Measurements from ENCODE around the gene INTU.
"Not testable (repeated sequence)": the region's sequence is repeated elsewhere in the genome, so short reads cannot be mapped to it uniquely, and the experiment has no call there.

INTU gene

DNA sequence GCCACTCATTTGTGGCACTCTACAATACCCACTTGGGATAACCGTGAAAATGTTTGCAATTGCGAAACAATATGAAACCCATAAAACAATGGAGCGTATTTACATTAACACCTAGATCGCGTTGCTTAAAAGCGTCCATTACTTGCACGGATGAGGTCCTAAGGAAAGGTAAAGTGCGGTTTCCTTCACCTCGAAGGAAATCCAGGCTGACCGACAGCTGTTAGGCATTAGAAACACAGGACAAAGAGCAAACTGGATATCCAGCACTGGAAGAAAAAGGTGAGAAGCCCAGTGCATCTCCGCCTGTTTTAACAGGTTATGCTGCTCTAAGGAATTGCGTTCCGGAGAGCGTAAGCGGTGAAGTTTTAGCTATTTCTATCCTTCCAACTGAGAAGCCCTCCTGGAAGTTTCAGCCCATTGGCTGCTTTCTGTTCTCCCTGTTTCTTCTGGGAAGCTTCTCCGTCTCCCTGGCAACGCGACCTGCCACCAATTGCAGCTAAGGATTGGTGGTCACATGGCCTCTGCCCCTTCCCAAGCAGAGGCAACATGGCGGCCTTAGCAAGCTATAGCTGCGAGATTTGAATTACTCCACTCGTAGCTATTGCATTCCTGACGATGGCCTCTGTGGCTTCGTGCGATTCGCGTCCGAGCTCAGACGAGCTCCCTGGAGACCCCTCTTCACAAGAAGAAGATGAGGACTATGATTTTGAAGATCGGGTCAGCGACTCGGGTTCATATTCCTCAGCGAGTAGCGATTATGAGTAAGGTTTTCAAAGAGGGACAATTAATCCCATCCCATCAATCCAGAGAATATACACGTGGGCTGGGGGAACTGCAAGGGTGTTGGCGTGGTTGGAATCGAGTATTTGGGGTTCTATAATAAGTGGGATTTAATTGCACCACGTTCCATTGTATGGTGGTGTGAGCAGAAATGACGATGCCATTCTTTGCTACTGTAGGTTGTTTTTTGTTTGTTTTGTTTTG is at the start of gene INTU:
Gene INTU, plus strand, starts transcription at position 538 of the 984 bp plus-strand sequence. Its CDS starts 78 bp downstream, at position 616.
- peak; percentile 95 for DNase-seq (ENCODE audit: low read depth)

DNA sequence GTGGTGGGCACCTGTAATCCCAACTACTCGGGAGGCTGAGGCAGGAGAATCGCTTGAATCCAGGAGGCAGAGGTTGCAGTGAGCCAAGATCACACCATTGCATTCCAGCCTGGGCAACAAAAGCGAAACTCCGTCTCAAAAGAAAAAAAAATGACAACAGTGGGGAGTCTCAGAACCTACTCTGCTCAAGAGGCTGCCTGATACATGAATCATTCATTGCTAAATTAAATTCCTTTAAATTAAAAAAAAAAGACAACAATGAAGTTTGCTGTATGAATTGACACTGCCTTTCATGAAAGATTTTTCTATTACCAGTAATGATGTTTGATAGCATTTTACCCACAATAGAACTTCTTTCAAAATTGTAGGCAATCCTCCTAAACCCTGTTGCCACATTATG is 46.3 kb upstream of the INTU start:
- peak; percentile 3 for DNase-seq (ENCODE audit: low read depth)

DNA sequence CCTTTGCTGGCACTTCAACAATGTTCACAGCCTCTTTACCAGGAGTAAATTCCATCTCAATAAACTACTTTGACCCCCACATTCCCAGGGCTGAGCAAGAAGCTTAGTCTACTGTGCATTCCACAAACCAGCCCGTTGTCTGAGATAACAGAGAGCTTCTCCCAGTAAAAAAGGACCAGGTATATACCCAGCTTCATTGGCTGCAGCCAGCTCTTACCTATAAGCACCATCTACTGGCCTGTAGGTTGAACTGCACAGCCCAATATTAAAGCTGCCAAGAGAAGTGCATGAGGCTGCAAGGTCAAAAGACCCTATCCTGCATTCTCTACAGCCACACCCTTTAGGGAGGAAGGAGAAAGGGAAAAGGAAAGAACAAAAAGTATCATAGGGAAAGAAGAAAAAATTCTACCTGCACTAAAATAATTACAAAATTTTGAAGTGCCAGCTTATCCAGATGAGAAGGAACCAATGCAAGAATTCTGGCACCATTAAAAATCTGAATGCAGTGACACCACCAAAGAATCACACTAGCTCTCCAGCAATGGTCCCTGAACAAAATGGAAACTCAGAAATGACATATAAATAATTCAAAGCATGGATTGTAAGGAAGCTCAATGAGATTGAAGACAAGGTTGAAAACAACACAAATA is 45.7 kb upstream of the INTU start:
- DNase-seq (ENCODE audit: low read depth) = peak; percentile 49

DNA sequence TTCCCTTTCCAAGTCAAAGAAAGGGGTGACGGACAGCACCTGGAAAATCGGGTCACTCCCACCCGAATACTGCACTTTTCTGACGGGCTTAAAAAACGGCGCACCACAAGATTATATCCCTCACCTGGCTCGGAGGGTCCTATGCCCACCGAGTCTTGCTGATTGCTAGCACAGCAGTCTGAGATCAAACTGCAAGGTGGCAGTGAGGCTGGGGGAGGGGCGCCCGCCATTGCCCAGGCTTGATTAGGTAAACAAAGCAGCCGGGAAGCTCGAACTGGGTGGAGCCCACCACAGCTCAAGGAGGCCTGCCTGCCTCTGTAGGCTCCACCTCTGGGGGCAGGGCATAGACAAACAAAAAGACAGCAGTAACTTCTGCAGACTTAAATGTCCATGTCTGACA is 43.6 kb upstream of the INTU start:
- not testable (repeated sequence) for DNase-seq (ENCODE audit: low read depth)

DNA sequence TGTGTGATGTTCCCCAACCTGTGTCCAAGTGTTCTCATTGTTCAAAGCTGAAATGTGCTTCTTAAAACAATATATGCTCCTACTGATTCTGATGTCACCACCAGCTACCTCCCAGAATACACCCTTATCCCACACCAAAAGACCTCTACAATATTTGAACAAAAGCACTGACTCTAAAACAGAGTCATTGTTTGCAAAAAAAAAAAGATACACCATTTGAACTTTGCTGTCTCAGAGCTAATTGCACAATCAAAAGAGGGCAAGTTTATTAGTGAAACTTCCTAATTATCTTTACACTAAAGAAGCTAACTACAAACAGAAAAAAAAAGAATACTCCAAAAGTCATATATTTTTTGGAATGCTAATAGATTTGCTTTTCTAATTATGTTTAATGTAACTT is 34.1 kb upstream of the INTU start:
- DNase-seq (ENCODE audit: low read depth) = no peak

DNA sequence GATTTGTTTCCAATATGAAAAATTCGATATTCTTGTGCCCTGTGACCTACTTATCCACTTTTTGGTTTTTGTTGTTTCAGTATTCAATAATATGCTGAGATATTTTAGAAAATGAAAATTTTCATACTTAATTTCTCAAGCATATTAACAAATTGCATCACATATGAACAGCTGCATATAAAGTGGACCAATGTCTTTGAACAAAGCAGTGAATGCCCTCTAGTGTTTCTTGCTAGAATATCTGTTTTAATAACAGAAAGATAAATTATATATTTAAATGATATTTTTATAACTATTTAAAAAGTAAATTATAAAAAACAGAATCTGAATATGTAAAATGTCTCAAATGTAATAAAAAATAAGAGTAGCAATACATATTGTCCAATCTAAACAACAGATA is 31.7 kb upstream of the INTU start:
- DNase-seq (ENCODE audit: low read depth) = peak; percentile 47

DNA sequence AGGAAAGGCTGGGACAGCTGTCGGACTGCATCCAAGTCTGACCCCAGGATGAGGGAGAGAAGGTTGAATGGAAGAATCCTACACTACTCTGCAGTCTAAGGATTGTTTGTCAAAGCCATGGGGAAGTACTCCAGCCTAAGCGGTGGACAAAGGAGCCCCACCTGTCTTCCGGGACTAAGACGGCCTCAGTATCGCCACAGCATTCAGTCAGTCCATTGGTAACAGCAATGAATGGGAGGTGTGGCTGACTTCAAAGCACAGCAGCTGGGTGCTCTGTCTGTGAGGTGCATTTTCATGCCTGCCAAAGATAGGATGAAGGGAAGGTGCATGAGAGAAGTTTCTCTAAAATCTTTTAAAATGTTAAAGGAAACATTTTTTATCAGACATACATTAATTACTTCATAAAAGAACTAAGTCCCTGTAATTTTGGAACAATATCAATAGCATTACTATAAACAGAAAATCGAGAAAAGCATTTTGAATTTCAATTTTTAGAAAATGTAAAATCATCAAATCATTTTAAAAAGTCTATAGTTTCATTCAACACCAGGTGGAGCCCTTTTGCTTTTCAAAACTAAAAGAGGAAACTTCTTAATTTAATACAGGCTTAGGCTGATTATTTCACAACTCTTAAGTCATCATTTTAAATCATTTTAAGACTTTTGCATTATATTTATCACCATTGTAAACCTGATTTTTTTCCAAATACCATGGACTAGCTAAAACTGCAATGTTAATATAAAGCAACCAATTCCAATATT is 27.6 kb upstream of the INTU start:
- peak; percentile 63 for DNase-seq (ENCODE audit: low read depth)

DNA sequence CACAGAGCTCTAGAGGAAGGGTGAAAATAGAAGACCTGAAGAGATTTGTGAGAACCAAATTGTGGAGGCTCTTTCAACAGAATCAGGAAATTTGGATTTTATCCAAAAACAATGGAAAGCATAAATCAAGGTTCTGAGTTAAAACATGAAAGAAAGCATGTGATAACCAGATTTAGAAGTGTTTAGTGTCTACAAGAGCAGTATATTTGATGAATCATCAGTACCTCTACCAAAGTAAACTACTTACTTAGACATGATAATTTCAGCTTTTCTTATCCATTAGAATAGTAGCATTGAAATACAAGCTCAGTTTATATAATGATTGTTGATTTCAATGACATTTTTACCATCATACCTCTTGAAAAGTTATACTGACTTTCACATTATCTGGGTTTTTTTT is 25.9 kb upstream of the INTU start:
- DNase-seq (ENCODE audit: low read depth) = no peak

DNA sequence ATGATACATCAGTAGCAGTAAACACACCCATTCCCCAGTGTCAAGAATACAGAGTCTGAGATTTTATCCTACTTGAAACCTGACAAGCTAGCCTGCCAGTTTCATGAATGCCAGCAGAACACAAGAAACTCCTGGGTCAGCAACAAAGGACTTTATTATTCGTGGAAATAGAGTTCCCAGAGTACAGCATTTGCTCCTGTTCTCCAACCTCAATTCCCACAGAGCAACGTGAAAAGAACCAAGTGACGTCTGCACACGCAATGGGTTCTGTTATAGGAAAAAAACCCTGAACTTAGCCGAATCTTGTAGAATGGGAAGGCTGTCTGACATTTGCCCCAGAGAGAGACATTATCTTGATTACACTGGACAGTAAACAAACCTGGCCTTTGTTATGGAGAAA is 23.3 kb upstream of the INTU start:
- DNase-seq (ENCODE audit: low read depth) = no peak

DNA sequence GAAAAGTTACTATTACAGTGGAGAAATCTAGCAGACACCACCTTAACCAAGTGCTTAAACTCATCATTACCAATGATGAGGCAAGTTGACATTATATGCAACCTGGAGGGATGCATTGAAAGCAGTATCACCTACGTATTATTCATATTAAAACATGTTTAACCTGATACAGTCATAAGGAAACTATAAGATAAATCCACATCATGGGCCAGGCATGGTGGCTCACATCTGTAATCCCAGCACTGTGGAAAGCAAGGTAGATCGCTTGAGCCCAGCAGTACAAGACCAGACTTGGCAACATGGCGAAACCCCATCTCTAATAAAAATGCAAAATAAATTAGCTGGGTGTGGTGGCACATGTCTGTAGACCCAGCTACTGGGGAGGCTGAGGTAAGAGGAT is 22.3 kb upstream of the INTU start:
- no peak for DNase-seq (ENCODE audit: low read depth)

DNA sequence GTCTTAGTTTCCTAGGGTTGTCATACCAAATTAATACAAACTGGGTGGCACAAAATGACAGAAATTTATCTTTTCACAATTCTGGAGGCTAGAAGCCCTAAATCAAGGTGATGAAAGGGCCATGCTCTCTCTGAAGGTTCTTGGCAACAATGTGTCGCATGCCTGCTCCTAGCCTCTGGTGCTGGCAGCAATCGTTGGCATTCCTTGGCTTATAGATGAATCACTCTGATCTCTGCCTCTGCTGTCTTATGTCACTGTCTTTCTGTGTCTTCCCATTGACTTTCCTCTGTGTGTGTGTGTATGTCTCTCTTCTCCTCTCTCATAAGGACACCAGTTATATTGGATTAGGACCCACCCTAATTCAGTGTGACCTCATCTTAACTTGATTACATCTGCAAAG is 15.9 kb upstream of the INTU start:
- DNase-seq (ENCODE audit: low read depth) = no peak

DNA sequence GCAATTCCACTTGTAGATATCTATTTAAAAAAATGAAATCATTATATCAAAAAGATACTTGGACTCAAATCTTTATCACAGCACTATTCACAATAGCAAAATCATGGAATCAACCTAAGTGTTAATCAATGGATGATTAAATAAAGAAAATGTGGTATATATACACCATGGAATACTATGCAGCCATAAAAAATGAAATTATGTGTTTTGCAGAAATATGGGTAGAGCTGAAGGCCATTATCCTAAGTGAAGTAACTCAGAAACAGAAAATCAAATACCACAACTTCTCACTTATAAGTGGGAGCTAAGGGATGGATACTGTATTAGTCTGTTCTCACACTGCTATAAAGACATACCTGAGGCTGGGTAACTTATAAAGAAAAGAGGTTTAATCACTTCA is 14.3 kb upstream of the INTU start:
- no peak for DNase-seq (ENCODE audit: low read depth)

DNA sequence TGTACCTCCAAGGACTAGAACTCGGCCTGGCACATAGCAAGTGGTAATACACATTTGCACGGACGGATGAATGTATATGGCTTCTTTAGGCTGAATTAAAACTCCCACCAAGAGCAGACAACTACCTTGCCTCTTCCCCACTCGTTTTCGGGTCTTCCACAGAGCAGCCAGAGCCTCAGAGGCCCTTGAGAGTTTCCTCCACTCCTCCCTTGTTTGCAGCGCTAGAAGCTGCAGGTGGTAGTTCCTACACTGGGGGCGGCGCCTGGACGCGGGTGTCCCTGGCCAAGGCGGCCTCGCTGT is 10.2 kb upstream of the INTU start:
- no peak for DNase-seq (ENCODE audit: low read depth)

DNA sequence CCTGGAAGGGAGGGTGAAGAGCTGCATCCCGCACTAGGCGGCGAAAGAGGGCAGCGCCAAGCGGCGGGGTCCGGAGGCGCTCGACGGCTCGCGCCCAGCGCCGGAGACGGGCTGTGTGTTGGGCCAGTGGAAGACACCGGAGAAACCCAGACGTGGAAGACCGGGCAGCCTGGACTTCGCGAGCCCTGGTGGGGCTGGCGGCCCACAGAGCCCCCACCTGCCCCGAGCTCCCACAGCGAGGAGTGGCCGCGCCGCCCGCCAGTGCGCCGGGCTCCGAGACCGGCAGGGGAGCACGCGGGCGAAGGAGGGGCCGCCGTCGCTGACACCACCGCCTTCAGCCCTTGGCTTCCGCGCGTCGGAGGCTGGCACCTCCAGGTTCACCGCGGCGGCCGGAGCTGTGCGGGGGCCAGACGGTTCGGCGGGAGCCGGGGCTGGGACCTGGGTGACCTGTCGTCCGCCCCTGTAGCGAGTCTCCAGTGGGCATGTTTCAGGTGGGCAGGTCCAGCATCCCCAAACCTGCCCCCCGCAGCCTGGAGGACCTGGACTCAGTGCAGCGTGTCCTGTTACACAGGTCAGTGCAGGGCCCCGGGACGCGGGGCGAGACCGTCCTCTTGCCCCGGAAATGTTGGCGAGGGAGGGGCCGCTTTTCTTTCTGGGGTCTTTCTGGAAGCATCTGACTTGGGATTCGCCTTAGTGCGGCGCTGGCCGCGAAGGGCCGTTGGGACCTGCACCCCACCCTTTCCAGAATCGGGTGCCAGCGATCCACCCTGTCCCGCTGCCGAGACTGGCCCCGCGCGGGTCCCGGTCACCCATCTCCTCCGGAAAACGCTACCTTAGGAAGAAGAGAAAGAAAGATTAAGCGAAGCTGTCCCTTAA is 9.6 kb upstream of the INTU start:
- DNase-seq (ENCODE audit: low read depth) = peak; percentile 61

DNA sequence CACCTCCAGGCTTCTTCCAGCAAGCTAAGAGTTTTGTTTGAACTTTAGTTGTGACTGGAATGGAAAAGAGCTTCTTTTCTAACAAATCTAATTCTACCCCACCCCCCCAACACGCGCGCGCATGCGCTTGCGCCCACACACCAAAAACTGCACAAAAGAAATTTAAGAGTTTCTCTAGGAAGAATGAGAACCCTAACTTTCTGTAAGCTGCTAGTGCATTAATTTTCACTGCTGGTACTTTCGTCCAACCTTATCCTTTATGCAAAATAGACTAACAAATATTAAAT is 9.0 kb upstream of the INTU start:
- DNase-seq (ENCODE audit: low read depth) = peak; percentile 24

DNA sequence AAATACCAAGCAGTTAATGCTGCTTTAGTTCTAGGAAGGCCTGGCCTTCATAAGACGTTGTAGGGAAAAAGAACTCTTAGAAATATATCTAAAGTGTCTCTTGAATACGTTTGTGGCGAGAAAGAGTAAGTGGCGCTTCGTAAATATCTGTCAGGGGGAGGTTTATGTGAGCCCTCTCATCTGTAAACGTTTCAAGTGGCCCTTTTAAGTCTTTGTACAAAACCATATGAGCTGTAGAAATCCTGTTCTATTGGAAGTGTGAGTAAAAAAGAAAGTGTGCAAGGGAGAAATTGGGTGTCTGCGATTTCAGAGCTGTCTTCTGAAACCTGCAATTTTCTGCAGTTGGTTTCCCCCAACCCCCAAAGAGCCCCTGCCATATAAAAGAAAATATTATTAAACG is 8.6 kb upstream of the INTU start:
- DNase-seq (ENCODE audit: low read depth) = no peak

DNA sequence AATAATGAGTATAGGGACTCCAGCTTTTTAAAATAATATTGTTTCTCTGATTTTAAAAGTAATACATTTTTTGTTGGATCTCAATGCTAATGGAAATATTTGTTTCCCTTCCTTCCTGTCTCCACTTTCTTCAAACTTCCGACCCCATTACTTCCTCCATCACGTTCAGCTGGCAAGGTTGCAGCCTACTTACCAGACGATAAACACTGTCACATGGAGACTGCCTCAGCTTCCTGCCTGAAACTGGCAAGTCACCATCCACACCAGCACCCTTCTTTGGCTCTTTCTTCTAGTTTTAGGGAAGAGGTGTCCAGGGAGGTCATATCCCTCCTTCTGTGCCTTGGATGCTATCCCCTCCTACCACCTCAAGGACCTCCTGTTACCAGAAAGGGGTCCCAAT is 3.4 kb upstream of the INTU start:
- no peak for DNase-seq (ENCODE audit: low read depth)

DNA sequence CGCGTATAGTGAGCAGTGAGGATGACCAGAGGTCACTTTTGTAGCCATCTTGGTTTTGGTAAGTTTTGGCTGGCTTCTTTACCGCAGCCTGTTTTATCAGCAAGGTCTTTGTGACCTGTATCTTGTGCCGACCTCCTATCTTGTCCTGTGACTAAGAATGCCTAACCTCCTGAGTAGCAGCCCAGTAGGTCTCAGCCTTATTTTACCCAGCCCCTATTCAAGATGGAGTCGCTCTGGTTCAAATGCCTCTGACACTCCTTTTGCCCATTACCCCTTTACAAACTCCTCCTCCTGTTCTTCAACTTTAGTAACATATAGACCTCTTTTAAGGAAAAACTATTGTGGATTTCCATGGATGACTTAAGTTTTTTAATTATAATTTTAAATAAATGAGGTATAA is 2.6 kb upstream of the INTU start:
- DNase-seq (ENCODE audit: low read depth) = no peak

DNA sequence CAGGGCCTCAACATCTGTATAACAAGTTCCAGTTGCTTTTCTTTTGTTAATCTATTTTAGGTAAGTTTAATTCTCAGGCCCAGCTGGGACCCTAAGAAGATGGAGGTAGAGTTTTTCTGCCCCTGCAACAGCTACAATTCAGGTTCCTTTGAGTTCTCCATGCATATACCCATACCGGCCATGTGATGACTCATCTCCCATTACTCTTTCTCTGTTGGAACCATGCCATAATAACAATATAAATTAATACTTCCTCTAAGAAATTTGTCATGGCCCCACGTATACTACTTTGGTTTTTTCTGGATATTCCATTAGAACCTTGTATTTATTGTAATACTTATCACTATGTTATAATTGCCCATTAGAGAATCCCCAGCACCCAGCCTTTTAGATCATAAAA is 1.3 kb upstream of the INTU start:
- peak; percentile 76 for DNase-seq (ENCODE audit: low read depth)

DNA sequence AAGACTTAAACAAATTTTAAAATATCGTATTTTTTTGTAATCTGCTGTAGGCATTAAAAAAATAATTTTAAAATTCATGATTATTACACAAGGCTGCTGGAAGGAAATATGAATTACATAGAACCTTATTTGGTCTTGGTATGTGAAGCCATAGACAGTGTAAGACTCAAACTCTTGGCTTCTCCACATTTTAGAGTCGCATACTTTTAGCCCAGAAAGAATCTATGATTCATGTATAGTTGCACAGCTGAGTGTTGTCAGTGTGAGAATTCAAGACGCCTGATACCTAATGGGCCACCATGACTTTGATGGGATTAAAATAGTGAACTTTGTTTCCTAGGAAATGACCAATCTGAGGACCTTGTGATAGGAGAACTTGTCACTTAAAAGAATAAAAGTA is 1.4 kb downstream of the INTU start:
- peak; percentile 59 for DNase-seq (ENCODE audit: low read depth)

DNA sequence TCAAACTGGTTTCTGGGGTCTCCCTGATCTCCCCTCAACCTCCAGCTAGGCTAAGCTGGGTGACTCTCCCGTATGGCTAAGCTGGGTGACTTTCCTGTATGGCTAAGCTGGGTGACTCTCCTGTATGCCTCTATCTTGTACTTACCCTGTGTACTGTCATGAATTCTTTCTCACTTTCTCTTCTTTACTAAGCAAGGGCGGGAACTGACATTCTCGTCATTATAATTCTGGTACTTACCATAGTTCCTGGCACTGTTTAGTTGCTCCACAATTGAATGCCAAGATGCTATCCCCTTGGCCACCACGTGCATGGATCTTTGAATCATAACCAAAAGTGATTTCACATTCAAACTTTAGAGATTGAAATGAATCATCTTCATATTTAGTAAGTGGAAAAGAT is 8.8 kb downstream of the INTU start:
- peak; percentile 10 for DNase-seq (ENCODE audit: low read depth)

DNA sequence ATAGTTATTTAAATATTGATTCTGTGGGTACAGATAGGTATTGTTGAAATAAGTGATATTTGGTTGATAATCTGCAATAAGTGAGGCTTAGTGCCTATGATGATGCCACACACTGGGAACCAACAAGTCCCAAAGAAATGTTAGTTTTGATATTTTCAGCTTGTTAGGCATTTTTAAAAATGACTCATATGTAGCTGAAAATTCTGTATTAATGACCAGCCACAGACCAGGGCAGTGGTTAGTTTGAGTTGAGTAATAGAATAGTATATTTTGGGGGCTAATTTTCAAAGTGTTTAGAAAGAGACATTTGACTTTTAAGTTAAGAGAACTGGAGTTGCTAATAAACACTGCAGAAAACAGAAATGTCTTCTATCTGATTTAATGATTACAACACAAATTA is 9.4 kb downstream of the INTU start:
- DNase-seq (ENCODE audit: low read depth) = peak; percentile 37

All from ELR (cell line).